HEK293 (cell line): Measurements from ENCODE around the gene HILPDA.

Experiments
- KLF8 ChIP-seq: fragments of 450-650 bp; formaldehyde crosslinking; IDR thresholded peaks from 2 replicates; pipeline ENCODE4 v1.5.1; 2016; ENCODE audit warnings: missing biosample characterization, missing genetic modification characterization
- MYNN ChIP-seq: fragments of 450-650 bp; formaldehyde crosslinking; IDR thresholded peaks from 2 replicates; pipeline ENCODE4 v1.5.1; 2016; ENCODE audit warnings: missing biosample characterization, missing genetic modification characterization, borderline replicate concordance
- ZBTB48 ChIP-seq: fragments of 450-650 bp; formaldehyde crosslinking; IDR thresholded peaks from 2 replicates; pipeline ENCODE4 v1.5.1; 2016; ENCODE audit warnings: missing biosample characterization, missing genetic modification characterization
- ZNF16 ChIP-seq: fragments of 450-650 bp; formaldehyde crosslinking; IDR thresholded peaks from 2 replicates; pipeline ENCODE4 v1.5.1; 2016; ENCODE audit warnings: low read depth, missing biosample characterization, missing genetic modification characterization
- ZNF24 ChIP-seq: fragments of 450-650 bp; formaldehyde crosslinking; IDR thresholded peaks from 2 replicates; pipeline ENCODE4 v1.5.1; 2016; ENCODE audit warnings: missing biosample characterization, missing genetic modification characterization
- ZNF341 ChIP-seq: fragments of 450-650 bp; formaldehyde crosslinking; IDR thresholded peaks from 2 replicates; pipeline ENCODE4; 2016; ENCODE audit warnings: low read depth, missing biosample characterization, missing genetic modification characterization
- ZNF366 ChIP-seq: fragments of 450-650 bp; formaldehyde crosslinking; conservative IDR thresholded peaks from 2 replicates; pipeline ENCODE4 v1.5.1; 2016; ENCODE audit warnings: missing biosample characterization, missing genetic modification characterization
- ZNF37A ChIP-seq: fragments of 450-650 bp; IDR thresholded peaks from 2 replicates; pipeline ENCODE4 v1.5.1; 2018; ENCODE audit warnings: missing biosample characterization, missing genetic modification characterization
- ZNF426 ChIP-seq: fragments of 450-650 bp; formaldehyde crosslinking; IDR thresholded peaks from 2 replicates; pipeline ENCODE4 v1.5.1; 2017; ENCODE audit warnings: missing biosample characterization, missing genetic modification characterization, mild to moderate bottlenecking, inconsistent platforms, moderate library complexity
- ZNF433 ChIP-seq: fragments of 450-650 bp; formaldehyde crosslinking; IDR thresholded peaks from 2 replicates; pipeline ENCODE4 v1.5.1; 2016; ENCODE audit warnings: missing biosample characterization, missing genetic modification characterization, low read depth
- ZNF792 ChIP-seq: fragments of 450-650 bp; formaldehyde crosslinking; IDR thresholded peaks from 2 replicates; pipeline ENCODE4 v1.5.1; 2016; ENCODE audit warnings: missing biosample characterization, missing genetic modification characterization
- ZSCAN16 ChIP-seq: fragments of 450-650 bp; formaldehyde crosslinking; IDR thresholded peaks from 2 replicates; pipeline ENCODE4 v1.5.1; 2016; ENCODE audit warnings: missing biosample characterization, missing genetic modification characterization
- ZXDB ChIP-seq: fragments of 450-650 bp; formaldehyde crosslinking; IDR thresholded peaks from 2 replicates; pipeline ENCODE4 v1.5.1; 2016; ENCODE audit warnings: missing biosample characterization, missing genetic modification characterization
- TF ChIP-seq, protein P1 (sequence below): fragments of 450-650 bp; IDR thresholded peaks from 2 replicates; pipeline ENCODE4 v1.5.1; 2018; ENCODE audit warnings: missing biosample characterization, missing genetic modification characterization
- TF ChIP-seq, protein P2 (sequence below): fragments of 450-650 bp; formaldehyde crosslinking; IDR thresholded peaks from 2 replicates; pipeline ENCODE4 v1.5.1; 2016; ENCODE audit warnings: missing biosample characterization, missing genetic modification characterization
- TF ChIP-seq, protein P3 (sequence below): fragments of 450-650 bp; formaldehyde crosslinking; IDR thresholded peaks from 2 replicates; pipeline ENCODE4 v1.5.1; 2016; ENCODE audit warnings: missing biosample characterization, missing genetic modification characterization
- TF ChIP-seq, protein P4 (sequence below): fragments of 450-650 bp; formaldehyde crosslinking; IDR thresholded peaks from 2 replicates; pipeline ENCODE4; 2016; ENCODE audit warnings: missing biosample characterization, missing genetic modification characterization
- TF ChIP-seq, protein P5 (sequence below): IDR thresholded peaks from 2 replicates; pipeline ENCODE4 v1.6.1; 2011; ENCODE audit warnings: mild to moderate bottlenecking, low read depth, low read length, borderline replicate concordance

Gene HILPDA

DNA sequence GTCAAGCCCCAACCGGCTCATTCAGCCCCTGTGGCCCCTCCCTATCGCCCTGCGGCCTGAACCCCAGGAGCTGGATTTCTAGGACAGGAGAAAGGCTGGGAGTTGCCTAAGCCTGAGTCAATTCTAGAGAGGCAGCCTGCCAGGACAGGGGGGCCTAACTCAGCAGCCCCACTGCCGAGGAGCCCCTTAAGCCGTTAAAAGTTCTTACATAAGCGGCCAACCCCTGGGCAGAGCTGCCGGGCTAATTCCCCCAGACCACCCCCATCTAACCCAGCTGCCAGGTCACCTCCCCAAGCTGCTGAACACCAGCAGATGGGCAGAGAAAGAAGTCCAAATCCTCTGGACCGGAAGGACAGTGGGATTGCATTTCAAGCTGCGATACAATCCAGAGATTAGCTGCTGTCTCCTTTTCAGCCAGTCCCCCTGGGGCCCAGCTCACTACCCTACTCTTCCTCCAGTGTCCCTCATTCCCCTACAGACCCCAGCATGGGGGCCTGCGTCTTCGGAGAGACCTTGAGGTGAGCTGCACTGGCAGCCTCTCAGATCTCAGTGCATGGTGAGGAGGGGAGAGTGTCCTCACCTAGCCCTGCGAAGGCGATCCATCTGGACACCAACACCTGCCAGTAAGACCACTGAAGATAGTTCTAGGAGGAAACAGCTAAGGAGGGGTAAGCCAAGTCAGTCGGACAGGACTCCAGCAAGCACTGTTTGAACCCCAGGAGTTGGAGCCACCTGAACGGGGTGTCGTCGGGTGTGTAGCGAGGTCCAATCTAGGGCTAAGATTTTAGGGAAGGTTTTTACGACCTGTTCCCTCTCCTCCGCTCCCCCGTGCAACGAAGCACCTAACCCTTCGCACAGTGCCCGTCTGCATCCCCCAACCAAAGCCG is 46.7 kb upstream of the HILPDA start (continued):
- TF ChIP-seq, protein P1, sequence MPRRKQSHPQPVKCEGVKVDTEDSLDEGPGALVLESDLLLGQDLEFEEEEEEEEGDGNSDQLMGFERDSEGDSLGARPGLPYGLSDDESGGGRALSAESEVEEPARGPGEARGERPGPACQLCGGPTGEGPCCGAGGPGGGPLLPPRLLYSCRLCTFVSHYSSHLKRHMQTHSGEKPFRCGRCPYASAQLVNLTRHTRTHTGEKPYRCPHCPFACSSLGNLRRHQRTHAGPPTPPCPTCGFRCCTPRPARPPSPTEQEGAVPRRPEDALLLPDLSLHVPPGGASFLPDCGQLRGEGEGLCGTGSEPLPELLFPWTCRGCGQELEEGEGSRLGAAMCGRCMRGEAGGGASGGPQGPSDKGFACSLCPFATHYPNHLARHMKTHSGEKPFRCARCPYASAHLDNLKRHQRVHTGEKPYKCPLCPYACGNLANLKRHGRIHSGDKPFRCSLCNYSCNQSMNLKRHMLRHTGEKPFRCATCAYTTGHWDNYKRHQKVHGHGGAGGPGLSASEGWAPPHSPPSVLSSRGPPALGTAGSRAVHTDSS (tag by site-specific recombination), result no peak; the same call in 1 of the 2 replicates
- TF ChIP-seq ZSCAN16 (tag by site-specific recombination) (no peak), ZNF37A (no peak), ZNF24 (no peak), ZNF426 (tag by site-specific recombination) (no peak), ZXDB (tag by site-specific recombination) (no peak), ZNF366 (tag by site-specific recombination) (peak; percentile 29; the same call in 1 of the 2 replicates), ZNF16 (tag by site-specific recombination) (no peak), ZNF341 (tag by site-specific recombination) (peak; percentile 66; the same call in 1 of the 2 replicates), KLF8 (tag by site-specific recombination) (0 out of 2 replicates have a peak, but pooled peaks have one; percentile 28), MYNN (tag by site-specific recombination) (no peak), ZNF433 (no peak), ZBTB48 (peak; percentile 84), ZNF792 (no peak)
- TF ChIP-seq, protein P2, sequence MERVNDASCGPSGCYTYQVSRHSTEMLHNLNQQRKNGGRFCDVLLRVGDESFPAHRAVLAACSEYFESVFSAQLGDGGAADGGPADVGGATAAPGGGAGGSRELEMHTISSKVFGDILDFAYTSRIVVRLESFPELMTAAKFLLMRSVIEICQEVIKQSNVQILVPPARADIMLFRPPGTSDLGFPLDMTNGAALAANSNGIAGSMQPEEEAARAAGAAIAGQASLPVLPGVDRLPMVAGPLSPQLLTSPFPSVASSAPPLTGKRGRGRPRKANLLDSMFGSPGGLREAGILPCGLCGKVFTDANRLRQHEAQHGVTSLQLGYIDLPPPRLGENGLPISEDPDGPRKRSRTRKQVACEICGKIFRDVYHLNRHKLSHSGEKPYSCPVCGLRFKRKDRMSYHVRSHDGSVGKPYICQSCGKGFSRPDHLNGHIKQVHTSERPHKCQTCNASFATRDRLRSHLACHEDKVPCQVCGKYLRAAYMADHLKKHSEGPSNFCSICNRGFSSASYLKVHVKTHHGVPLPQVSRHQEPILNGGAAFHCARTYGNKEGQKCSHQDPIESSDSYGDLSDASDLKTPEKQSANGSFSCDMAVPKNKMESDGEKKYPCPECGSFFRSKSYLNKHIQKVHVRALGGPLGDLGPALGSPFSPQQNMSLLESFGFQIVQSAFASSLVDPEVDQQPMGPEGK (tag by site-specific recombination), result peak; percentile 44; the same call in 1 of the 2 replicates
- TF ChIP-seq, protein P3, sequence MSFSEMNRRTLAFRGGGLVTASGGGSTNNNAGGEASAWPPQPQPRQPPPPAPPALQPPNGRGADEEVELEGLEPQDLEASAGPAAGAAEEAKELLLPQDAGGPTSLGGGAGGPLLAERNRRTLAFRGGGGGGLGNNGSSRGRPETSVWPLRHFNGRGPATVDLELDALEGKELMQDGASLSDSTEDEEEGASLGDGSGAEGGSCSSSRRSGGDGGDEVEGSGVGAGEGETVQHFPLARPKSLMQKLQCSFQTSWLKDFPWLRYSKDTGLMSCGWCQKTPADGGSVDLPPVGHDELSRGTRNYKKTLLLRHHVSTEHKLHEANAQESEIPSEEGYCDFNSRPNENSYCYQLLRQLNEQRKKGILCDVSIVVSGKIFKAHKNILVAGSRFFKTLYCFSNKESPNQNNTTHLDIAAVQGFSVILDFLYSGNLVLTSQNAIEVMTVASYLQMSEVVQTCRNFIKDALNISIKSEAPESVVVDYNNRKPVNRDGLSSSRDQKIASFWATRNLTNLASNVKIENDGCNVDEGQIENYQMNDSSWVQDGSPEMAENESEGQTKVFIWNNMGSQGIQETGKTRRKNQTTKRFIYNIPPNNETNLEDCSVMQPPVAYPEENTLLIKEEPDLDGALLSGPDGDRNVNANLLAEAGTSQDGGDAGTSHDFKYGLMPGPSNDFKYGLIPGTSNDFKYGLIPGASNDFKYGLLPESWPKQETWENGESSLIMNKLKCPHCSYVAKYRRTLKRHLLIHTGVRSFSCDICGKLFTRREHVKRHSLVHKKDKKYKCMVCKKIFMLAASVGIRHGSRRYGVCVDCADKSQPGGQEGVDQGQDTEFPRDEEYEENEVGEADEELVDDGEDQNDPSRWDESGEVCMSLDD (tag by site-specific recombination), result 0 out of 2 replicates have a peak, but pooled peaks have one; percentile 33
- TF ChIP-seq, protein P4, sequence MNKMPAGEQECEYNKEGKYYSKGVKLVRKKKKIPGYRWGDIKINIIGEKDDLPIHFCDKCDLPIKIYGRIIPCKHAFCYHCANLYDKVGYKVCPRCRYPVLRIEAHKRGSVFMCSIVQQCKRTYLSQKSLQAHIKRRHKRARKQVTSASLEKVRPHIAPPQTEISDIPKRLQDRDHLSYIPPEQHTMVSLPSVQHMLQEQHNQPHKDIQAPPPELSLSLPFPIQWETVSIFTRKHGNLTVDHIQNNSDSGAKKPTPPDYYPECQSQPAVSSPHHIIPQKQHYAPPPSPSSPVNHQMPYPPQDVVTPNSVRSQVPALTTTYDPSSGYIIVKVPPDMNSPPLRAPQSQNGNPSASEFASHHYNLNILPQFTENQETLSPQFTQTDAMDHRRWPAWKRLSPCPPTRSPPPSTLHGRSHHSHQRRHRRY (tag by site-specific recombination), result no peak
- TF ChIP-seq, protein P5, sequence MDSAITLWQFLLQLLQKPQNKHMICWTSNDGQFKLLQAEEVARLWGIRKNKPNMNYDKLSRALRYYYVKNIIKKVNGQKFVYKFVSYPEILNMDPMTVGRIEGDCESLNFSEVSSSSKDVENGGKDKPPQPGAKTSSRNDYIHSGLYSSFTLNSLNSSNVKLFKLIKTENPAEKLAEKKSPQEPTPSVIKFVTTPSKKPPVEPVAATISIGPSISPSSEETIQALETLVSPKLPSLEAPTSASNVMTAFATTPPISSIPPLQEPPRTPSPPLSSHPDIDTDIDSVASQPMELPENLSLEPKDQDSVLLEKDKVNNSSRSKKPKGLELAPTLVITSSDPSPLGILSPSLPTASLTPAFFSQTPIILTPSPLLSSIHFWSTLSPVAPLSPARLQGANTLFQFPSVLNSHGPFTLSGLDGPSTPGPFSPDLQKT, result no peak
